HG03025 (cell line): ENCODE data around the gene NEK11.

Experiments used
- ATAC-seq: cut with Tn5 transposase; IDR thresholded peaks from one replicate; pipeline ENCODE4 v1.9.1; 2021; ENCODE audit warnings: mild to moderate bottlenecking, moderate library complexity; ENCODE audit not compliant: unreplicated experiment, low FRiP score

NEK11 gene

GRCh38 chr3:131387796-131388489, 361.3 kb downstream of the NEK11 start:
- ATAC-seq, result no peak

- no peak for ATAC-seq
Observed at GRCh38 chr3:131388490-131388799, 361.8 kb downstream of the NEK11 start.

- ATAC-seq, result no peak
Observed at GRCh38 chr3:131390331-131390730, 363.7 kb downstream of the NEK11 start.

GRCh38 chr3:131393051-131393450, 366.4 kb downstream of the NEK11 start:
- ATAC-seq, result no peak

GRCh38 chr3:131393868-131394267, 367.2 kb downstream of the NEK11 start:
- ATAC-seq, result no peak

GRCh38 chr3:131394400-131394799, 367.7 kb downstream of the NEK11 start:
- ATAC-seq, result no peak

GRCh38 chr3:131396170-131396569, 369.5 kb downstream of the NEK11 start:
- no peak for ATAC-seq

GRCh38 chr3:131397889-131398288, 371.2 kb downstream of the NEK11 start:
- ATAC-seq, result no peak
